Nephron progenitor cell (in vitro differentiated cells): ENCODE measurements around the gene PCDH9.

Source experiments
- DNase-seq: peaks from one replicate; pipeline ENCODE4 v3.0.0; 2021
- H3K27ac Mint-ChIP-seq: 2 replicates; pipeline ENCODE4 v1.8.0; 2021; ENCODE audit warnings: mild to moderate bottlenecking, moderate library complexity, mixed read lengths
- H3K27me3 Mint-ChIP-seq: 2 replicates; pipeline ENCODE4 v1.8.0; 2021; ENCODE audit warnings: mild to moderate bottlenecking, low read depth, mixed read lengths; ENCODE audit not compliant: poor library complexity
- H3K36me3 Mint-ChIP-seq: 2 replicates; pipeline ENCODE4 v1.8.0; 2021; ENCODE audit warnings: low read depth, mixed read lengths
- H3K4me1 Mint-ChIP-seq: 2 replicates; pipeline ENCODE4 v1.8.0; 2021; ENCODE audit warnings: mixed read lengths
- H3K4me3 Mint-ChIP-seq: 2 replicates; pipeline ENCODE4 v1.8.0; 2021; ENCODE audit warnings: mild to moderate bottlenecking, moderate library complexity, mixed read lengths
- H3K9me3 Mint-ChIP-seq: 2 replicates; pipeline ENCODE4 v1.8.0; 2021; ENCODE audit warnings: mild to moderate bottlenecking, moderate library complexity, mixed read lengths
- CTCF ChIP-seq: fragments of 200-600 bp; sonication (generic); IDR thresholded peaks from 2 replicates; pipeline ENCODE4 v1.5.0; 2021; ENCODE audit warnings: antibody characterized with exemption

The PCDH9 gene

GRCh38 chr13:66530686-66531085 is 699.5 kb downstream of the PCDH9 start:
- H3K27ac Mint-ChIP-seq, result no peak overlapping the region
- no peaks in the 10 kb centered on the region for H3K9me3 Mint-ChIP-seq
- no peak for TF ChIP-seq CTCF

GRCh38 chr13:66530158-66530557 is 700.0 kb downstream of the PCDH9 start:
- H3K27me3 Mint-ChIP-seq, result no peaks in the 10 kb centered on the region
- no peak for TF ChIP-seq CTCF

More at GRCh38 chr13:66530686-66531085, 699.5 kb downstream of the PCDH9 start:
- Mint-ChIP-seq H3K27me3 (no peaks in the 10 kb centered on the region), H3K4me1 (peaks cover 49% of the 10 kb centered on the region), H3K4me3 (no peak overlapping the region), H3K36me3 (no peaks in the 10 kb centered on the region)
- DNase-seq, result no peak

GRCh38 chr13:66528944-66529576 is 701.1 kb downstream of the PCDH9 start:
- Mint-ChIP-seq H3K27ac (peak overlapping the region; percentile 85), H3K36me3 (no peaks in the 10 kb centered on the region), H3K4me3 (no peak overlapping the region), H3K4me1 (peaks cover 64% of the 10 kb centered on the region), H3K27me3 (no peaks in the 10 kb centered on the region), H3K9me3 (no peaks in the 10 kb centered on the region)
- no peak for DNase-seq
- TF ChIP-seq CTCF, result no peak

More at GRCh38 chr13:66530158-66530557, 700.0 kb downstream of the PCDH9 start:
- no peak for DNase-seq
- Mint-ChIP-seq H3K4me1 (peaks cover 54% of the 10 kb centered on the region), H3K9me3 (no peaks in the 10 kb centered on the region), H3K36me3 (no peaks in the 10 kb centered on the region), H3K27ac (peak overlapping the region; percentile 67), H3K4me3 (no peak overlapping the region)

GRCh38 chr13:66528180-66528579 is 702.0 kb downstream of the PCDH9 start:
- Mint-ChIP-seq H3K27me3 (no peaks in the 10 kb centered on the region), H3K27ac (peak overlapping the region; percentile 85), H3K4me3 (no peak overlapping the region), H3K4me1 (peaks cover 70% of the 10 kb centered on the region), H3K9me3 (no peaks in the 10 kb centered on the region), H3K36me3 (no peaks in the 10 kb centered on the region)
- DNase-seq, result no peak
- TF ChIP-seq CTCF, result no peak

- no peak for DNase-seq
- TF ChIP-seq CTCF, result no peak
- H3K9me3 Mint-ChIP-seq, result no peaks in the 10 kb centered on the region
- H3K4me3 Mint-ChIP-seq, result no peak overlapping the region
- H3K27ac Mint-ChIP-seq, result no peak overlapping the region
- H3K36me3 Mint-ChIP-seq, result no peaks in the 10 kb centered on the region
- H3K27me3 Mint-ChIP-seq, result no peaks in the 10 kb centered on the region
- peaks cover 46% of the 10 kb centered on the region for H3K4me1 Mint-ChIP-seq
Observed at GRCh38 chr13:66520511-66521355, 709.4 kb downstream of the PCDH9 start.
